Peyer's patch (tissue), 4 donors: ENCODE data around the gene DRD2.

Experiments used
- POLR2A ChIP-seq, 2 donors: fragments of 450-650 bp; IDR thresholded peaks; one replicate each; pipeline ENCODE4 v1.5.1; 2017; ENCODE audit warnings: antibody characterized with exemption in 2 of 2, mild to moderate bottlenecking in 2 of 2, moderate library complexity in 2 of 2
- TF ChIP-seq, protein P1 (sequence below), 6 experiments: fragments of 450-650 bp in 4 of 6; fragments of 200-600 bp in 2 of 6; sonication (generic) in 1 of 6; IDR thresholded peaks; one replicate each; pipeline ENCODE4 v1.5.1; 2017 to 2019; ENCODE audit warnings: antibody characterized with exemption in 6 of 6, mild to moderate bottlenecking in 3 of 6, moderate library complexity in 1 of 6

DNA sequence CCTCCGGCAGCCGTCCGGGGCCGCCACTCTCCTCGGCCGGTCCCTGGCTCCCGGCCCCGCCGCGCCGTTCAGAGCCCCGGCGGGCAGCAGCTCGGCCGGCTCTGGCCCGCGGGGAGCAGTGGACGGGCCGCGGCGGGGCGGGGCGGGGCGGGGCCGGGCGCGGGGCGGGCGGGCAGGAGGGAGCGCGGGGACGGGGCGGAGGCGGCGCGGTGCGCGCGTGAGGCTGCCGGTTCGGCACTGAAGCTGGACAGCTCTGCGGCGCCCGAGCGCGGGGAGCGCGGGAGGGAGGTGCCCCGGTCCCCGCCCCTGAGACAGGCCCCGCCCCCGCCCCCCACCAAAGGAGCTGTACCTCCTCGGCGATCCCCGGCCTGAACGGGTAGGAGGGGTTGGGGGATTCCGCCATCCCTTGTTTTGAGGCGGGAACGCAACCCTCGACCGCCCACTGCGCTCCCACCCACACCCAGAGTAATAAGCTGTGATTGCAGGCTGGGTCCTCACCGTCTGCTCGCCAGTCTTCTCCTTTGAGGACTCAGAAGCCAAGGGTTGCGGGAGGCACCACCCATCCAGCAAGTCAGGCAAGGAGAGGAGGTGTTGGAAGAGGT lies at the start of gene DRD2:
- TF ChIP-seq, protein P1, sequence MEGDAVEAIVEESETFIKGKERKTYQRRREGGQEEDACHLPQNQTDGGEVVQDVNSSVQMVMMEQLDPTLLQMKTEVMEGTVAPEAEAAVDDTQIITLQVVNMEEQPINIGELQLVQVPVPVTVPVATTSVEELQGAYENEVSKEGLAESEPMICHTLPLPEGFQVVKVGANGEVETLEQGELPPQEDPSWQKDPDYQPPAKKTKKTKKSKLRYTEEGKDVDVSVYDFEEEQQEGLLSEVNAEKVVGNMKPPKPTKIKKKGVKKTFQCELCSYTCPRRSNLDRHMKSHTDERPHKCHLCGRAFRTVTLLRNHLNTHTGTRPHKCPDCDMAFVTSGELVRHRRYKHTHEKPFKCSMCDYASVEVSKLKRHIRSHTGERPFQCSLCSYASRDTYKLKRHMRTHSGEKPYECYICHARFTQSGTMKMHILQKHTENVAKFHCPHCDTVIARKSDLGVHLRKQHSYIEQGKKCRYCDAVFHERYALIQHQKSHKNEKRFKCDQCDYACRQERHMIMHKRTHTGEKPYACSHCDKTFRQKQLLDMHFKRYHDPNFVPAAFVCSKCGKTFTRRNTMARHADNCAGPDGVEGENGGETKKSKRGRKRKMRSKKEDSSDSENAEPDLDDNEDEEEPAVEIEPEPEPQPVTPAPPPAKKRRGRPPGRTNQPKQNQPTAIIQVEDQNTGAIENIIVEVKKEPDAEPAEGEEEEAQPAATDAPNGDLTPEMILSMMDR (IDR thresholded peaks at IDR 0.05): no peak
- no peak for TF ChIP-seq POLR2A (IDR thresholded peaks at IDR 0.05)
